H1 (cell line): ENCODE results near the gene GTF2A2. TPM values are rescaled to one million over a fixed set of nuclear protein-coding genes. Genes with fewer than 3 reads are reported as not detected.

ENCODE experiments used
- ATF2 ChIP-seq: IDR thresholded peaks from 2 replicates; pipeline ENCODE4 v1.6.1; 2012; ENCODE audit warnings: low read length, inconsistent platforms
- CHD7 ChIP-seq: fragments of 300-600 bp; sonication (generic); IDR thresholded peaks from 2 replicates; pipeline ENCODE4 v1.7.1; 2012; ENCODE audit warnings: low read length, moderate library complexity, mild to moderate bottlenecking, inconsistent platforms; ENCODE audit not compliant: insufficient replicate concordance
- FOSL1 ChIP-seq: IDR thresholded peaks from 2 replicates; pipeline ENCODE4 v1.6.1; 2011; ENCODE audit warnings: mild to moderate bottlenecking, low read depth, low read length, moderate library complexity; ENCODE audit not compliant: insufficient read depth
- KDM5A ChIP-seq: fragments of 200-600 bp; IDR thresholded peaks from 2 replicates; pipeline ENCODE4 v1.7.1; 2012; ENCODE audit warnings: mild to moderate bottlenecking, low read length, inconsistent platforms, mixed read lengths
- POLR2A ChIP-seq, 2 experiments: IDR thresholded peaks; 1 replicate in 1 of 2; 2 replicates in 1 of 2; pipeline ENCODE4 v1.6.1; 2011; ENCODE audit warnings: low read depth in 2 of 2, low read length in 2 of 2, mild to moderate bottlenecking in 2 of 2; ENCODE audit errors: control extremely low read depth in 1 of 2
- TEAD4 ChIP-seq: IDR thresholded peaks from 2 replicates; pipeline ENCODE4 v1.6.1; 2012; ENCODE audit warnings: low read depth, low read length, inconsistent platforms, mixed read lengths
- USF2 ChIP-seq: IDR thresholded peaks from 2 replicates; pipeline ENCODE4 v1.6.1; 2011; ENCODE audit warnings: low read length, improper control_type of control experiment
- polyA plus RNA-seq, 7 experiments: library from polyadenylated mRNA; depleted of rRNA in 3 of 7; stranded (reverse) in 5 of 7; unstranded in 2 of 7; fragments of >200 nt in 5 of 7; fragments of 200-250 nt in 2 of 7; gene quantifications; 1 replicate in 5 of 7; 2 replicates in 1 of 7; 4 replicates in 1 of 7; pipeline versions ENCODE4 v1.2.1 to v1.2.3, GENCODE V29; 2011 to 2013; ENCODE audit warnings: missing spikeins in 2 of 7, mixed read lengths in 2 of 7
- total RNA-seq: library from RNA; stranded (reverse); fragmentation: NEBNext Ultra II Directional; extraction: Animal tissue kit (Norgen Biotek cat#: 25700); gene quantifications from 2 replicates; pipeline ENCODE4 v1.2.1, GENCODE V29; 2021

The GTF2A2 gene
- total and polyA plus RNA-seq, 2 of the 8 experiments (the other 6 are each of a cell fraction or from before 2014, with no cell fraction given) = 52.2 to 161 TPM

GRCh38 chr15:59688782-59689625 lies 31.7 kb upstream of the GTF2A2 start, which contains the start of gene BNIP2 (continued):
- TF ChIP-seq CHD7 = no peak
- peak; percentile 77 to 88 for TF ChIP-seq POLR2A (IDR thresholded peaks at IDR 0.05; ENCODE audit: control extremely low read depth in 1 of 2, low read depth in 2 of 2, low read length in 2 of 2)
- TF ChIP-seq USF2 = no peak
- 0 out of 2 replicates have a peak, but pooled peaks have one; percentile 7 for TF ChIP-seq ATF2
- TF ChIP-seq FOSL1 = peak; percentile 40; the same call in 1 of the 2 replicates
- no peak for TF ChIP-seq TEAD4
- no peak for TF ChIP-seq KDM5A
